ENCODE results near the gene SNAP47.

DNA sequence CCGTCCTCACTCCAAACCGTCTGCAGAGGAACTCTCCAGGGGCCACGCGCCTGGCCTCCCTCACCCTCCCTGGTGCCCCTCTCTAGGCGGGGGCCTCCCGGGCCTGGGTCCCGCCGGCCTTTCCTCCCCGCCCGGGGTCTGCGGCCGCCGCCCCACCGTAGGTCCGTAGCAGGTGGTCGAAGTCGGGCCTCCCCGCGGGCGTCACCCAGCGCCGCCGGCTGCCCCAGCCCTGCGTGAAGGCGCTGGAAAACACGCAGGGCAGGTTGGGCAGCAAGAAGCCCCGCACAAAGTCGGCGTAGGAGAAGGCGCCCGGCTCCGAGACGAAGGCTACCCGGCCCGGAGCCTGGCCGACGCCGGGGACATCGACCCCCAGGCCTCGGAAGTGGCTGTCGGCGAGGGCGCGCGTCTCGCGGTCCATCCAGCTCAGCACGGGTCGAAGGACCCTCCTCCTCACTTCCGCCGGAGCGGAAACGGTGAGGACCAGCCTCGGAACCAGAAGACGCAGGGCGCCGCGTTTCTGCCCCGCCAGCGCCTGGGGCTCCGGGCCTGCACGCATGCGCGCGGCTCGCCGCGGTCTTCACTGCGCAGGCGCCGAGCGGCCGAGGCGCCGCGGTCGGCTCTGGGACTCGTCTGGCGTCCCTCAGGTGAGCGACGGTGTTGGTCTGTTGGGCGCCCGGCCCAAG is at the start of gene SNAP47, which contains the start of gene JMJD4:
- no peak for TF ChIP-seq GATA3 (IDR thresholded peaks at IDR 0.05; ENCODE audit: low read depth, low read length)
- peak; percentile 32; the same call in 1 of the 2 replicates for TF ChIP-seq GATA2 (IDR thresholded peaks at IDR 0.05; ENCODE audit: low read depth, low read length)

Measured in SH-SY5Y (cell line).